SH-SY5Y (cell line): ENCODE data around the gene ANAPC4.

Experiments used
- GATA2 ChIP-seq: IDR thresholded peaks from 2 replicates; pipeline ENCODE4 v1.6.1; 2011; ENCODE audit warnings: mild to moderate bottlenecking, low read depth, low read length
- GATA3 ChIP-seq: IDR thresholded peaks from 2 replicates; pipeline ENCODE4 v1.6.1; 2011; ENCODE audit warnings: low read depth, mild to moderate bottlenecking, low read length, moderate library complexity

GRCh38 chr4:25350561-25350960, 26.5 kb upstream of the ANAPC4 start:
- no peak for TF ChIP-seq GATA2
- no peak for TF ChIP-seq GATA3
